ENCODE data around the gene HTR4.

The HTR4 gene

DNA sequence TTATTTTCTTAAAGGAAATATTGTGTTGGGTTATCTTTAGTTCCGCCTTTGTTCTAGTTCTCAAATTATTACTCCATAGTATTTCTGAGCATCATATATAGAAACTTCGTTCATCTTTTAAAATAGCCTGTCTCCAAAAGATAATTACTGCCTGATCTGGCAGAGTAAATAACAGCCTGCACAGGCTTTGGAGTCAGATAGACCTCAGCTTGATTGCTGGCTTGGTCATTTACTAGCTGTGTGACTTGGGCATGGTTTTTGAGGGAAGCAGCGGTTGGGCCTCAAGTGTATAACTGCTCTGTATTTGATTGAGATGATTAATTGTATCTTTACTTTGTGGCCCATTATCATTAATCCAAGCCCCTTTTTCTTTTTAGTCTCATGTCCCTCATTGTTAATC lies 220.5 kb downstream of the HTR4 start:
- no peaks in the 10 kb centered on the region for H3K9me3 Mint-ChIP-seq
- peaks cover 14% of the 10 kb centered on the region for H3K4me1 Mint-ChIP-seq
- no peaks in the 10 kb centered on the region for H3K27me3 Mint-ChIP-seq
- H3K36me3 Mint-ChIP-seq = peaks cover 11% of the 10 kb centered on the region
- no peak overlapping the region for H3K27ac Mint-ChIP-seq
- no peak overlapping the region for H3K4me3 Mint-ChIP-seq

All from activated naive CD4-positive, alpha-beta T cell treated with anti-CD3 and anti-CD28 coated beads, Interleukin-2, amount 50 U/mL, for 24 hours (primary cell).